Measurements from ENCODE around the gene IL17REL.
A peak's percentile ranks its signal among the peaks of the same experiment; 100 is the strongest.

Gene IL17REL

DNA sequence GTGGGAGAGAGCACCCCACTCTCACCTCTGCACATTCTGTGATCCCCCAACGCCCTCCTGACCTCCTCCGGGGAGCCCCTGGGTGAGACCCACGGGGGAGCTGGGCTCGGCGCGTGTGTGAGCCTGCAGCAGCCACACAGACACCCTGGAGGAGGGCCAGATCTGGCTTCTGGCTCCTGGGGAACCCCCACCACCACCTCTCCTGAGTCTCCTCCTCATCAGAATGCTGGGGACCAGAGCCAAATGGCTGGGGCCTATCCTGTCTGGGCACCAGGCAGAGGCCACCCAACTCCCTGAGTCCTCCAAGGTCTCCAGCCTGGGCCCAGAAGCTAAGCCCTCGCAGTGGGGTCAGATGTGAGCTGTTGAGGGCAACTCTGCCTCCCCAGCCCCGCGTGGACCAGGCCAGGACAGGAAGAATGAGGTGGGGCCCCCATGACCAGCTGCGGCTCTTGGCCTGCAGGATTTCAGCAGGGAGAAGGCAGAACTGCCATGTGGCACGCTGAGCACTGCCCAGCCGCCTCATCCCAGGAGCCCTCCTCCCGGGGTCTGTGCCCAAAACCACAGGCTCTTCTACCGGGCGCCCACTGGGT, 57.5 kb downstream of the IL17REL start:
- DNase-seq: no peak

DNA sequence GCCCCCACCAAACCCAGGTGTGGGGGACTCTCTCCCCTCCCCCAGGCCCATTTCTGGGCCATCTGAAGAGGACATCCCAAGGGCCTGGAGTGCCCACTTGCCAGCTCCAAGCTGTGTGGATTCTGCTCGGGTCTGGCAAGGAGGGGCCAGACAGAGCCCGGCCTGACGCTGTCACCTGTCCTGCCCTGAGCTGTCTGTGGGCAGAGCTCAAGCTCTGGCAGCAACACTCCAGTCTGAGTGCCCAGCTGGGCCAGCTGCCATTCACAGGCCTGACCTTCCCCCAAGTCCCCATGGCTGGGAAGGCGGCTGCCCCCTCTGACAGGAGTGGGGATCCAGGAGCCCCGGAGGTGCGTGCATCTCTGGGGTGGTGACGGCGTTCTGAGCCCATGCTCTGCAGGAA, 58.2 kb downstream of the IL17REL start:
- no peak for DNase-seq

DNA sequence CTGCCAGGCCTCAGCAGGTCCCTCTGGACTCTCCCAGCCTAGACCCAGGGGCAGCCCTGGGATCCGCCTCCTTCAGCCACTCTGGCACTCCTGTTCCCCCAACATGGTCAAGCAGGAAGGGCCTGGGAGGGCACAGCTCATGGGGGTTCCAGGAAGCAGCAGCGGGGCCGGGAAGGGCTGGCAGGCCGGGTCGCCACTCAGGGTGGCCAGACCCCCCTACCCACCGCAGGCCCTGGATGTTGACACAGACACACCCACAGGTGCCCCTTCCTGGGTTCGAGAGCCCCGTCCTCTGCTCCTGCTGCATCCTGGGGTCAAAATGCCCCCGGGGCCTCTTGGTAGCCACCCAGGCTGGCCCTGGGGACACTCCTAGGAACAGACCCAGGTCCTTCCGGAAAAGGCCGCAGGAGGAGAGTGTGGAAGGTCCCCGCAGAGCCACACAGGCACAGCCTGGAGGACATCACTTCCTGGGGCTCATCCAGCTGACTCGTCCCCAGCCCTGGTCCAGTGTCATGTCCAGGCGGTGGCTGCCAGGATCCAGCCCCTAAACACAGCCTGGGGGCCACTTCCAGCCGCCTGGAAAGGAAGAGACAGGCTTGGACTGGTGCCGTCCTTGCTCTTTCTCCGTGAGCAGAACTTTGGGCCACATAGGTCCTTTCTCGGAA, 58.8 kb downstream of the IL17REL start:
- DNase-seq: no peak

- no peak for DNase-seq
Observed at GRCh38 chr22:49953027-49953679, 59.4 kb downstream of the IL17REL start.

DNA sequence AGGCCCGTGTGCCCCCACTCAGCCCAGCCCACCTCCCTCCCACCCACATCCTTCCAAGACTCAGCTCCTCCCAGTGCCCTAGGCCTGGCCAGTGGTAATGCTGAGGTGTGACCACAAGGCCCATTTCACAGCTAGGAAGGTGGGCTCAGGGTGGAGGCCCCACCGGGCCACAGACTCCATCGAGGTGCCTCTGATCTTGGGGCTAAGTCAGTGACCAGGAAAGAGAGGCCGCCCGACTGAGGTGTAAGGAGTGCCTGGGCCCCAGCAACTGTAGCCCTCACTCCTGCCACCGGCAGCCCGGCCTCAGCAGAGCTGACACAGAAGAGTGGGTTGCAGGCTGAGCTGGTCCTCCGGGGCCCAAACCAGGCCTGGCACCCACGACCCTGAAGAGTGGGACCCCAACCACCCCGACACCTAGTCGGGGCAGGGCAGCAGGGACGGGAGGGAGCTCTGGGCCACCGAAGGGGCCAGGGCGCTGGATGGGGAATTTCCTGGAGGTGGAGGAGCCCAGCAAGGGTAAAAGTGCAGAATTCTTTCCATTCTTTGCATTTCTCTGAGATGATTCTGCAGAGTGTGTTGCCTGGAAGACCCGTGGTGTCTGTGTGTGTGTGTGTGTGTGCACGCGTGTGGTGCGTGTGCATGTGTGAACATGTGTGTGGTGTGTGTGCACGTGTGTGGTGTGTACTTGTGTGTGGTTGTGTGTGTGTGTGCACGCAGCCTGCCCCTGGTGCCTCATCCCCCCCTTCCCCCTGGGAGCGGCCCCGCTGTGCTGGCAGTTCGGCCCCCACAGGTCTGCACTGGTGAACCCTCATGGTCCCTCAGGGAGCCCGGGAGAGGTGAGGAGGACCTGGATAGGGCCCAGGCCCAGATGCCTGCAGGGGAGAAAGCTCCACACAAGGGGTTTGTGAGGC, 60.3 kb downstream of the IL17REL start:
- no peak for DNase-seq

GRCh38 chr22:49951678-49951985, 60.9 kb downstream of the IL17REL start:
- DNase-seq: no peak

DNA sequence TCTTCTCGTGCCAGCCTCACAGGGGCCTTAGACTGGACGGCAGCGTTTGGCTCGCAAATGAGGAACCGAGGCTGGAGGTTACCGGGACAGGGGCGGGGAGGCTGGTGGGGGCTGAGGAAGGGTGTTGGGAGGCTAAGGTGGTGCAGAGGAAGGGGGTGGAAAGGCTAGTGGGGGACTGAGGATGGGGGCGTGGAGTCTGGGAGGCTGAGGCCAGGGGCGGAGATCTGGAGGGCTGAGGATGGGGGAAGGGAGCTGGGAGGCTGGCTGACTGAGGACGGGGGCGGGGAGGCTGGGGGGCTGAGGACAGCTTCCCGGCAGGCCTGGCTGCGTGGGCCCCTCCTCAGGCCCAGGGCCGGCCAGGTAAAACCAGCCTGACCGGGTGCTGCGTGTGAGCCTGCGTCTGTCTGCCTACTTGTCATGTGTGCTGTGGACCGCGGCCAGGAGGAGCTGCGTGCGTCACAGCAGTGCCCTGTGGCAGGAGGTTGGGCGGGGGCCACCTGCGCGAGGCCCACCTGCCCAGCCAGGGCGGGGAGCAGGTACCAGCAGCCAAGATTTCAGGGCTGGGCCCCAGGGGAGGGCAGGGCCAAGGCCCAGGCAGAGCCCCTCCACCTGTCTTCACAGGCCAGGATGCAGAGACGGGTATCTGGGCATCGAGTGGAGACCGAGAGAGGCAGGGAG, 61.4 kb downstream of the IL17REL start:
- no peak for DNase-seq

- DNase-seq: no peak
Observed at GRCh38 chr22:49950396-49950994, 62.1 kb downstream of the IL17REL start.

DNA sequence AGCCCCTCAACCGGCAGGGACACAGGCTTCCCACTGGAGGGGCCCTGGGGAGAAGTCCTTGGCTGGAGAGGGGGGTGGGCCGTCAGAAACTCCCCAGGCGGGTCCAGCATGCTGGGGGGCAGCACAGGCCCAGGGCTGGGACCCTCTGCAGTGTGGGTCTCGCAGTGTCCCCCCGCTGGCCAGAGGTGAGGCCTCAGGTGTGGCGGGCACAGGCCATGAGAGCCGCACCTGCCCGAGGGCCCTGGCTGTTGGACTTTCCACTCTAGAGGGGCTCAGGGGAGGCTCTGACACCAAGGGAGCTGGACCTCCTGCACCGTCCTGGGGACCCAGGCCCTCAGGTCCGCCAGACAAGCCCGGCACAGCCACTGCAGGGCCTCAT, 62.7 kb downstream of the IL17REL start:
- DNase-seq: no peak

- DNase-seq: no peak
Observed at GRCh38 chr22:49948958-49949913, 63.3 kb downstream of the IL17REL start.

- no peak for DNase-seq
Observed at GRCh38 chr22:49948116-49948957, 64.2 kb downstream of the IL17REL start.

GRCh38 chr22:49947296-49947622, 65.3 kb downstream of the IL17REL start:
- no peak for DNase-seq

- no peak for DNase-seq
Observed at GRCh38 chr22:49946612-49947295, 65.8 kb downstream of the IL17REL start.

DNA sequence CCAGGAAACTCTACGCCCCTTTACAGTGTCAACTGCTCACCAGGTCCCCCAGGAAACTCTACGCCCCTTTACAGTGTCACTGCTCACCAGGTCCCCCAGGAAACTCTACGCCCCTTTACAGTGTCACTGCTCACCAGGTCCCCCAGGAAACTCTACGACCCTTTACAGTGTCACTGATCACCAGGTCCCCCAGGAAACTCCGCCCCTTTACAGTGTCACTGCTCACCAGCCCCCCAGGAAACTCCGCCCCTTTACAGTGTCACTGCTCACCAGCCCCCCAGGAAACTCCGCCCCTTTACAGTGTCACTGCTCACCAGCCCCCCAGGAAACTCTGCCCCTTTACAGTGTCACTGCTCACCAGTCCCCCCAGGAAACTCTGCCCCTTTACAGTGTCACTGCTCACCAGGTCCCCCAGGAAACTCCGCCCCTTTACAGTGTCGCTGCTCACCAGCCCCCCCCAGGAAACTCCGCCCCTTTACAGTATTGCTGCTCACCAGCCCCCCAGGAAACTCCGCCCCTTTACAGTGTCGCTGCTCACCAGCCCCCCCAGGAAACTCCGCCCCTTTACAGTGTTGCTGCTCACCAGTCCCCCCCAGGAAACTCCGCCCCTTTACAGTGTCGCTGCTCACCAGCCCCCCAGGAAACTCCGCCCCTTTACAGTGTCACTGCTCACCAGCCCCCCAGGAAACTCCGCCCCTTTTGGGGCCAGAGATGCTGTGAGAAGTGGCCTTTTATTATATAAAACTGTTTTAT, 67.3 kb downstream of the IL17REL start:
- DNase-seq: peak in 3 of 4 experiments; percentile 28 to 82 (median 82)

Data from activated CD4-positive, CD25-positive, alpha-beta regulatory T cell (primary cell).